ENCODE measurements around the gene MINAR1. TPM values are rescaled to one million over a fixed set of nuclear protein-coding genes. Genes with fewer than 3 reads are reported as not detected.

Gene MINAR1
- total RNA-seq, 2 experiments from 2014 or later: 0.40 to 0.55 TPM

- Mint-ChIP-seq H3K4me3 (no peak overlapping the region), H3K4me1 (no peaks in the 10 kb centered on the region), H3K9me3 (no peaks in the 10 kb centered on the region), H3K27ac (no peak overlapping the region), H3K36me3 (ENCODE audit: low read depth) (no peaks in the 10 kb centered on the region), H3K27me3 (no peaks in the 10 kb centered on the region)
- CTCF ChIA-PET: no interaction called here
- POLR2A ChIA-PET: no interaction called here
- DNase-seq: no peak
Measured at GRCh38 chr15:79463043-79463780, 31.1 kb downstream of the MINAR1 start.

GRCh38 chr15:79463781-79464270 is 31.7 kb downstream of the MINAR1 start:
- no peaks in the 10 kb centered on the region for H3K9me3 Mint-ChIP-seq
- H3K27me3 Mint-ChIP-seq: no peaks in the 10 kb centered on the region
- POLR2A ChIA-PET: no interaction called here
- no peak overlapping the region for H3K27ac Mint-ChIP-seq
- DNase-seq: no peak
- no peaks in the 10 kb centered on the region for H3K4me1 Mint-ChIP-seq
- no peak overlapping the region for H3K4me3 Mint-ChIP-seq
- no peaks in the 10 kb centered on the region for H3K36me3 Mint-ChIP-seq (ENCODE audit: low read depth)
- CTCF ChIA-PET: interaction anchor here (0.6 kb wide), 1 partner anchor 10 kb away, joined by 3 read pairs; no protein-coding TSS in a partner anchor

GRCh38 chr15:79466488-79466887 is 34.4 kb downstream of the MINAR1 start:
- POLR2A ChIA-PET: no interaction called here
- DNase-seq: no peak
- Mint-ChIP-seq H3K9me3 (no peaks in the 10 kb centered on the region), H3K4me3 (no peak overlapping the region), H3K27me3 (no peaks in the 10 kb centered on the region), H3K36me3 (ENCODE audit: low read depth) (no peaks in the 10 kb centered on the region), H3K27ac (no peak overlapping the region), H3K4me1 (no peaks in the 10 kb centered on the region)
- CTCF ChIA-PET: no interaction called here

- Mint-ChIP-seq H3K4me3 (no peak overlapping the region), H3K4me1 (no peaks in the 10 kb centered on the region), H3K9me3 (no peaks in the 10 kb centered on the region), H3K36me3 (ENCODE audit: low read depth) (no peaks in the 10 kb centered on the region), H3K27ac (no peak overlapping the region), H3K27me3 (no peaks in the 10 kb centered on the region)
- POLR2A ChIA-PET: no interaction called here
- no peak for DNase-seq
- CTCF ChIA-PET: no interaction called here
Measured at GRCh38 chr15:79467865-79468586, 35.9 kb downstream of the MINAR1 start.

- CTCF ChIA-PET: no interaction called here
- H3K4me3 Mint-ChIP-seq: no peak overlapping the region
- H3K27ac Mint-ChIP-seq: no peak overlapping the region
- POLR2A ChIA-PET: no interaction called here
- H3K9me3 Mint-ChIP-seq: no peaks in the 10 kb centered on the region
- H3K4me1 Mint-ChIP-seq: peaks cover 6% of the 10 kb centered on the region
- H3K27me3 Mint-ChIP-seq: peaks cover 5% of the 10 kb centered on the region
- no peak for DNase-seq
- no peaks in the 10 kb centered on the region for H3K36me3 Mint-ChIP-seq (ENCODE audit: low read depth)
Measured at GRCh38 chr15:79472446-79472845, 40.3 kb downstream of the MINAR1 start.

- H3K9me3 Mint-ChIP-seq: no peaks in the 10 kb centered on the region
- no peak for DNase-seq
- CTCF ChIA-PET: interaction anchor here (0.8 kb wide), 1 partner anchor 10 kb away, joined by 3 read pairs; no protein-coding TSS in a partner anchor
- H3K36me3 Mint-ChIP-seq (ENCODE audit: low read depth): no peaks in the 10 kb centered on the region
- POLR2A ChIA-PET: no interaction called here
- H3K4me1 Mint-ChIP-seq: peaks cover 6% of the 10 kb centered on the region
- H3K4me3 Mint-ChIP-seq: no peak overlapping the region
- peaks cover 5% of the 10 kb centered on the region for H3K27me3 Mint-ChIP-seq
- H3K27ac Mint-ChIP-seq: no peak overlapping the region
Measured at GRCh38 chr15:79474252-79474651, 42.1 kb downstream of the MINAR1 start.

- ChIA-PET POLR2A (no interaction called here), CTCF (no interaction called here)
- no peak for DNase-seq
- H3K9me3 Mint-ChIP-seq: no peaks in the 10 kb centered on the region
- peaks cover 6% of the 10 kb centered on the region for H3K4me1 Mint-ChIP-seq
- H3K4me3 Mint-ChIP-seq: no peak overlapping the region
- H3K27me3 Mint-ChIP-seq: peaks cover 5% of the 10 kb centered on the region
- no peak overlapping the region for H3K27ac Mint-ChIP-seq
- H3K36me3 Mint-ChIP-seq (ENCODE audit: low read depth): no peaks in the 10 kb centered on the region
Measured at GRCh38 chr15:79475306-79475705, 43.2 kb downstream of the MINAR1 start.

- H3K36me3 Mint-ChIP-seq (ENCODE audit: low read depth): no peaks in the 10 kb centered on the region
- no peak overlapping the region for H3K27ac Mint-ChIP-seq
- H3K4me3 Mint-ChIP-seq: no peak overlapping the region
- DNase-seq: no peak
- H3K27me3 Mint-ChIP-seq: peaks cover 10% of the 10 kb centered on the region
- peaks cover 6% of the 10 kb centered on the region for H3K4me1 Mint-ChIP-seq
- CTCF ChIA-PET: no interaction called here
- H3K9me3 Mint-ChIP-seq: no peaks in the 10 kb centered on the region
- POLR2A ChIA-PET: no interaction called here
Measured at GRCh38 chr15:79478108-79478507, 46.0 kb downstream of the MINAR1 start.

- no peak overlapping the region for H3K4me3 Mint-ChIP-seq
- H3K9me3 Mint-ChIP-seq: no peaks in the 10 kb centered on the region
- no peak for DNase-seq
- H3K27me3 Mint-ChIP-seq: peaks cover 15% of the 10 kb centered on the region
- ChIA-PET POLR2A (no interaction called here), CTCF (interaction anchor here (1.3 kb wide), 1 partner anchor 33 kb away, joined by 3 read pairs; no protein-coding TSS in a partner anchor)
- peaks cover 6% of the 10 kb centered on the region for H3K4me1 Mint-ChIP-seq
- H3K27ac Mint-ChIP-seq: no peak overlapping the region
- H3K36me3 Mint-ChIP-seq (ENCODE audit: low read depth): no peaks in the 10 kb centered on the region
Measured at GRCh38 chr15:79479616-79480015, 47.5 kb downstream of the MINAR1 start.

GRCh38 chr15:79481793-79482192 is 49.7 kb downstream of the MINAR1 start:
- ChIA-PET CTCF (no interaction called here), POLR2A (no interaction called here)
- DNase-seq: no peak
- H3K27me3 Mint-ChIP-seq: peaks cover 12% of the 10 kb centered on the region
- H3K36me3 Mint-ChIP-seq (ENCODE audit: low read depth): no peaks in the 10 kb centered on the region
- no peaks in the 10 kb centered on the region for H3K4me1 Mint-ChIP-seq
- no peak overlapping the region for H3K27ac Mint-ChIP-seq
- H3K9me3 Mint-ChIP-seq: no peaks in the 10 kb centered on the region
- H3K4me3 Mint-ChIP-seq: no peak overlapping the region

Other genes starting within 250 kb of the MINAR1 start
- not detected for gene ANKRD34C, start 149.6 kb upstream of the MINAR1 start, total RNA-seq
- gene TMED3, start 121.2 kb upstream of the MINAR1 start, total RNA-seq: 10 to 100 TPM; 32.4 to 33.7 TPM